Mesenchymal stem cell (in vitro differentiated cells and primary cell): Measurements from ENCODE around the gene GALNT3.

ENCODE experiments used
- DNase-seq: peaks from one replicate; pipeline ENCODE4 v3.0.0-alpha.2; 2013
- H2AFZ ChIP-seq: one replicate; pipeline ENCODE4 v1.6.1; 2013; ENCODE audit warnings: low read depth, mild to moderate bottlenecking, control low read depth, inconsistent platforms, low read length, moderate library complexity
- H2AK5ac ChIP-seq: 2 replicates; pipeline ENCODE4 v1.6.1; 2013; ENCODE audit warnings: low read length, moderate library complexity, mild to moderate bottlenecking, inconsistent platforms; ENCODE audit not compliant: severe bottlenecking
- H2BK120ac ChIP-seq: one replicate; pipeline ENCODE4 v1.6.1; 2013; ENCODE audit warnings: low read depth, mild to moderate bottlenecking, inconsistent platforms, low read length, moderate library complexity
- H2BK12ac ChIP-seq, 2 experiments: one replicate each; pipeline ENCODE4 v1.6.1; 2013; ENCODE audit warnings: inconsistent platforms in 2 of 2, low read length in 2 of 2, mild to moderate bottlenecking in 2 of 2, moderate library complexity in 2 of 2, control low read depth in 1 of 2
- H2BK15ac ChIP-seq: one replicate; pipeline ENCODE4 v1.6.1; 2013; ENCODE audit warnings: mild to moderate bottlenecking, low read depth, inconsistent platforms; ENCODE audit not compliant: poor library complexity, severe bottlenecking
- H2BK5ac ChIP-seq: 2 replicates; pipeline ENCODE4 v1.6.1; 2013; ENCODE audit warnings: low read depth, mild to moderate bottlenecking, low read length, control low read depth, inconsistent platforms; ENCODE audit not compliant: poor library complexity, severe bottlenecking
- H3K14ac ChIP-seq, 2 experiments: one replicate each; pipeline ENCODE4 v1.6.1; 2013; ENCODE audit warnings: inconsistent platforms in 2 of 2, low read length in 2 of 2, control low read depth in 1 of 2, mild to moderate bottlenecking in 1 of 2, moderate library complexity in 1 of 2
- H3K18ac ChIP-seq, 2 experiments: one replicate each; pipeline ENCODE4 v1.6.1; 2013; ENCODE audit warnings: inconsistent platforms in 2 of 2, low read length in 2 of 2, control low read depth in 1 of 2, low read depth in 1 of 2, mild to moderate bottlenecking in 1 of 2
- H3K23ac ChIP-seq, 2 experiments: one replicate each; pipeline ENCODE4 v1.6.1; 2013; ENCODE audit warnings: inconsistent platforms in 2 of 2, low read length in 2 of 2, mild to moderate bottlenecking in 2 of 2, moderate library complexity in 2 of 2, control low read depth in 1 of 2
- H3K27ac ChIP-seq: 2 replicates; pipeline ENCODE4 v1.5.1; 2013; ENCODE audit warnings: mild to moderate bottlenecking, moderate library complexity, low read length, control low read depth, inconsistent platforms; ENCODE audit not compliant: poor library complexity, severe bottlenecking
- H3K27me3 ChIP-seq, 2 experiments: 2 replicates each; pipeline versions ENCODE4 v1.6.1 to v1.7.0; 2013; ENCODE audit warnings: low read length in 2 of 2, mild to moderate bottlenecking in 2 of 2, moderate library complexity in 2 of 2, control low read depth in 1 of 2, inconsistent platforms in 1 of 2; ENCODE audit not compliant: control insufficient read depth in 1 of 2, insufficient read depth in 1 of 2
- H3K36me3 ChIP-seq, 2 experiments: 2 replicates each; pipeline versions ENCODE4 v1.6.1 to v1.7.0; 2013; ENCODE audit warnings: low read length in 2 of 2, control low read depth in 1 of 2, inconsistent platforms in 1 of 2, low read depth in 1 of 2, mild to moderate bottlenecking in 1 of 2; ENCODE audit not compliant: insufficient read depth in 2 of 2, control insufficient read depth in 1 of 2
- H3K4ac ChIP-seq, 2 experiments: one replicate each; pipeline ENCODE4 v1.6.1; 2013; ENCODE audit warnings: inconsistent platforms in 2 of 2, low read length in 2 of 2, mild to moderate bottlenecking in 2 of 2, moderate library complexity in 2 of 2, control low read depth in 1 of 2, low read depth in 1 of 2
- H3K4me1 ChIP-seq: 2 replicates; pipeline ENCODE4 v1.6.1; 2013; ENCODE audit warnings: low read depth, low read length, control low read depth; ENCODE audit not compliant: control insufficient read depth, insufficient read depth
- H3K4me2 ChIP-seq: 2 replicates; pipeline ENCODE4 v1.6.1; 2013; ENCODE audit warnings: low read length, mild to moderate bottlenecking, inconsistent platforms; ENCODE audit not compliant: poor library complexity, severe bottlenecking
- H3K4me3 ChIP-seq, 2 experiments: 2 replicates each; pipeline versions ENCODE4 v1.5.1 to v1.7.0; 2013; ENCODE audit warnings: low read length in 2 of 2, mild to moderate bottlenecking in 2 of 2, control low read depth in 1 of 2, low read depth in 1 of 2; ENCODE audit not compliant: insufficient read depth in 1 of 2
- H3K79me1 ChIP-seq: replicated peaks from 2 replicates; pipeline ENCODE4 v1.6.1; 2013; ENCODE audit warnings: mild to moderate bottlenecking, control low read depth, low read length, inconsistent platforms; ENCODE audit not compliant: poor library complexity, severe bottlenecking
- H3K9ac ChIP-seq: 2 replicates; pipeline ENCODE4 v1.7.0; 2013; ENCODE audit warnings: mild to moderate bottlenecking, low read length, moderate library complexity
- H3K9me3 ChIP-seq: 2 replicates; pipeline ENCODE4 v1.7.0; 2013; ENCODE audit warnings: mild to moderate bottlenecking, low read length; ENCODE audit not compliant: control insufficient read depth
- H4K8ac ChIP-seq: one replicate; pipeline ENCODE4 v1.6.1; 2013; ENCODE audit warnings: inconsistent platforms, mild to moderate bottlenecking, low read length, moderate library complexity
- H4K91ac ChIP-seq: one replicate; pipeline ENCODE4 v1.6.1; 2013; ENCODE audit warnings: mild to moderate bottlenecking, low read length, inconsistent platforms
- WGBS: methylation state at CpG from one replicate; pipeline ENCODE4 v1.1.7; 2013; ENCODE audit warnings: mixed read lengths; 5-methylcytosine and 5-hydroxymethylcytosine counted together

The GALNT3 gene

GRCh38 chr2:165776796-165777195 is 17.3 kb downstream of the GALNT3 start:
- Histone ChIP-seq H3K4me1 (no peaks in the 10 kb centered on the region), H3K4ac (no peak overlapping the region), H3K27ac (no peak overlapping the region), H3K27me3 (no peaks in the 10 kb centered on the region), H3K4me2 (no peak overlapping the region), H2BK5ac (no peak overlapping the region), H3K36me3 (peaks cover 0 to 2% of the 10 kb centered on the region in 2 experiments), H3K9me3 (peaks cover 16% of the 10 kb centered on the region), H3K9ac (no peak overlapping the region), H2BK12ac (no peak overlapping the region), H2BK120ac (no peak overlapping the region), H2AFZ (no peak overlapping the region), H3K14ac (no peak overlapping the region), H4K91ac (no peak overlapping the region), H2BK15ac (no peak overlapping the region), H3K18ac (no peak overlapping the region), H3K79me1 (peaks cover 3% of the 10 kb centered on the region), H4K8ac (no peak overlapping the region), H3K23ac (no peak overlapping the region), H3K4me3 (no peak overlapping the region), H2AK5ac (no peak overlapping the region)
- DNase-seq = no peak

- Histone ChIP-seq H3K23ac (no peak overlapping the region), H2BK120ac (no peak overlapping the region), H2AK5ac (no peak overlapping the region), H3K79me1 (peaks cover 3% of the 10 kb centered on the region), H3K9me3 (peaks cover 16% of the 10 kb centered on the region), H3K14ac (no peak overlapping the region), H3K27me3 (no peaks in the 10 kb centered on the region), H2AFZ (no peak overlapping the region), H3K27ac (no peak overlapping the region), H3K4me2 (no peak overlapping the region), H3K4me3 (no peak overlapping the region), H3K4me1 (no peaks in the 10 kb centered on the region), H2BK5ac (no peak overlapping the region), H2BK15ac (no peak overlapping the region), H4K8ac (no peak overlapping the region), H3K4ac (no peak overlapping the region), H3K36me3 (peaks cover 0 to 2% of the 10 kb centered on the region in 2 experiments), H3K18ac (no peak overlapping the region), H4K91ac (no peak overlapping the region), H3K9ac (no peak overlapping the region), H2BK12ac (no peak overlapping the region)
- WGBS = 100% methylated on average over 1 of the region's 4 CpGs
- no peak for DNase-seq
These were observed 18.0 kb downstream of the GALNT3 start for GRCh38 chr2:165776013-165776412.

- Histone ChIP-seq H3K18ac (no peak overlapping the region), H3K27ac (no peak overlapping the region), H2BK15ac (no peak overlapping the region), H3K23ac (no peak overlapping the region), H4K8ac (no peak overlapping the region), H3K4me3 (no peak overlapping the region), H3K4me2 (no peak overlapping the region), H2BK120ac (no peak overlapping the region), H3K79me1 (peaks cover 3% of the 10 kb centered on the region), H2BK5ac (no peak overlapping the region), H2AFZ (no peak overlapping the region), H3K14ac (no peak overlapping the region), H2BK12ac (no peak overlapping the region), H2AK5ac (no peak overlapping the region), H4K91ac (no peak overlapping the region), H3K4ac (no peak overlapping the region), H3K9ac (no peak overlapping the region), H3K9me3 (peaks cover 2% of the 10 kb centered on the region), H3K27me3 (no peaks in the 10 kb centered on the region), H3K4me1 (no peaks in the 10 kb centered on the region), H3K36me3 (peaks cover 0 to 2% of the 10 kb centered on the region in 2 experiments)
- WGBS = 100% methylated on average over 1 of the region's 2 CpGs
- DNase-seq = no peak
These were observed 20.4 kb downstream of the GALNT3 start for GRCh38 chr2:165773684-165774083.

- DNase-seq = no peak
- Histone ChIP-seq H3K14ac (no peak overlapping the region), H3K18ac (no peak overlapping the region), H2AK5ac (no peak overlapping the region), H2BK120ac (no peak overlapping the region), H2AFZ (no peak overlapping the region), H3K4ac (no peak overlapping the region), H3K23ac (no peak overlapping the region), H3K4me3 (no peak overlapping the region), H3K4me1 (no peaks in the 10 kb centered on the region), H3K27ac (no peak overlapping the region), H2BK5ac (no peak overlapping the region), H3K4me2 (no peak overlapping the region), H2BK15ac (no peak overlapping the region), H3K36me3 (no peaks in the 10 kb centered on the region), H3K9me3 (no peaks in the 10 kb centered on the region), H3K9ac (no peak overlapping the region), H4K8ac (no peak overlapping the region), H4K91ac (no peak overlapping the region), H3K27me3 (no peaks in the 10 kb centered on the region), H3K79me1 (peaks cover 1% of the 10 kb centered on the region), H2BK12ac (no peak overlapping the region)
- WGBS = 90% methylated on average over 2 of the region's 3 CpGs
These were observed 21.9 kb downstream of the GALNT3 start for GRCh38 chr2:165772183-165772582.
